Eye (tissue), 1 donor: Measurements from ENCODE around the gene ZSCAN10.
"Not testable (repeated sequence)": the region's sequence is repeated elsewhere in the genome, so short reads cannot be mapped to it uniquely, and the experiment has no call there.

Experiments
- DNase-seq: peaks from one replicate; pipeline ENCODE4 v3.0.0-alpha.2; 2015

Gene ZSCAN10

GRCh38 chr16:3083408-3083807, 15.7 kb downstream of the ZSCAN10 start:
- not testable (repeated sequence) for DNase-seq

GRCh38 chr16:3081957-3082356, 17.1 kb downstream of the ZSCAN10 start:
- DNase-seq = not testable (repeated sequence)

GRCh38 chr16:3080024-3080423, 19.1 kb downstream of the ZSCAN10 start:
- DNase-seq = no peak

GRCh38 chr16:3076577-3076976, 22.5 kb downstream of the ZSCAN10 start:
- no peak for DNase-seq

GRCh38 chr16:3075946-3076345, 23.1 kb downstream of the ZSCAN10 start:
- DNase-seq = not testable (repeated sequence)

- DNase-seq = no peak
Measured at GRCh38 chr16:3075523-3075915, 23.6 kb downstream of the ZSCAN10 start.

- no peak for DNase-seq
Measured at GRCh38 chr16:3074860-3075522, 24.1 kb downstream of the ZSCAN10 start.

GRCh38 chr16:3073448-3073847, 25.6 kb downstream of the ZSCAN10 start:
- DNase-seq = no peak

GRCh38 chr16:3072576-3073263, 26.4 kb downstream of the ZSCAN10 start:
- DNase-seq = not testable (repeated sequence)

- DNase-seq = not testable (repeated sequence)
Measured at GRCh38 chr16:3072148-3072547, 26.9 kb downstream of the ZSCAN10 start.

- no peak for DNase-seq
Measured at GRCh38 chr16:3071655-3072054, 27.4 kb downstream of the ZSCAN10 start.

- no peak for DNase-seq
Measured at GRCh38 chr16:3070608-3071111, 28.4 kb downstream of the ZSCAN10 start.

GRCh38 chr16:3069146-3069545, 29.9 kb downstream of the ZSCAN10 start:
- DNase-seq = not testable (repeated sequence)

- no peak for DNase-seq
Measured at GRCh38 chr16:3068487-3068886, 30.6 kb downstream of the ZSCAN10 start.

- DNase-seq = no peak
Measured at GRCh38 chr16:3066440-3066748, 32.7 kb downstream of the ZSCAN10 start.

GRCh38 chr16:3065742-3066439, 33.2 kb downstream of the ZSCAN10 start:
- DNase-seq = no peak

GRCh38 chr16:3065069-3065741, 33.9 kb downstream of the ZSCAN10 start, which contains the start of gene IL32:
Gene IL32 (plus strand): TSS chr16:3065640. CDS start chr16:3065812, 172 bp downstream.
- DNase-seq = no peak

GRCh38 chr16:3063625-3064386, 35.3 kb downstream of the ZSCAN10 start:
- DNase-seq = no peak

GRCh38 chr16:3062553-3062952, 36.5 kb downstream of the ZSCAN10 start:
- no peak for DNase-seq

GRCh38 chr16:3060339-3061127, 38.6 kb downstream of the ZSCAN10 start:
- DNase-seq = no peak

GRCh38 chr16:3059723-3060242, 39.3 kb downstream of the ZSCAN10 start:
- no peak for DNase-seq
